Measurements from ENCODE around the gene CDK3. TPM values are rescaled to one million over a fixed set of nuclear protein-coding genes. Genes with fewer than 3 reads are reported as not detected.
"Not testable (repeated sequence)": the region's sequence is repeated elsewhere in the genome, so short reads cannot be mapped to it uniquely, and the experiment has no call there.

The CDK3 gene
- total RNA-seq, 1 experiment from 2014 or later = 3.5 TPM

- no peak for DNase-seq (ENCODE audit: low read depth)
Observed at GRCh38 chr17:76036497-76037261, 36.0 kb downstream of the CDK3 start.

- DNase-seq (ENCODE audit: low read depth) = no peak
Observed at GRCh38 chr17:76038050-76038449, 37.4 kb downstream of the CDK3 start.

DNA sequence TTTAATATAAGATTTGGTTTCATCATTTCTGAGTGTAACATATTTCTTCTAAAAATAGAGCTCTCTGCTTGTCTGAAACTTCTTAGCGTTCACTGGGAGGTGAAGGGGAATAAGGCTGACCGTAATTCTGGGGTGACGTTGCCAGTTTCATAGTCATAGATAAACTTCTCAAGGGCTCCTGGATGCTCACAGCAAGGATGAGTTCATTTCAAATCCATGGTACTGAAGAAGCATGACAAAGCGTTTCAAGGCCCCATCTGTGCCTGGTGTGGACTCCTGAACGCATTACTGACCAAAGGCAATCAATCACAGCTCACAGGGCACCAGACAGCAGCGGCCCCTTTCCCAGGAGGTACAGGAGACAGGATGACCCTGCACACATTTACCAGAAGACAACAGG, 38.5 kb downstream of the CDK3 start:
- no peak for DNase-seq (ENCODE audit: low read depth)

- DNase-seq (ENCODE audit: low read depth) = no peak
Observed at GRCh38 chr17:76040376-76040775, 39.7 kb downstream of the CDK3 start.

- not testable (repeated sequence) for DNase-seq (ENCODE audit: low read depth)
Observed at GRCh38 chr17:76042868-76043267, 42.2 kb downstream of the CDK3 start.

GRCh38 chr17:76044475-76045007, 43.9 kb downstream of the CDK3 start:
- DNase-seq (ENCODE audit: low read depth) = not testable (repeated sequence)

- DNase-seq (ENCODE audit: low read depth) = no peak
Observed at GRCh38 chr17:76046064-76046463, 45.4 kb downstream of the CDK3 start.

- DNase-seq (ENCODE audit: low read depth) = no peak
Observed at GRCh38 chr17:76048025-76048605, 47.5 kb downstream of the CDK3 start.

GRCh38 chr17:76048711-76049110, 48.1 kb downstream of the CDK3 start:
- DNase-seq (ENCODE audit: low read depth) = peak; percentile 89

GRCh38 chr17:76049239-76049638, 48.6 kb downstream of the CDK3 start:
- no peak for DNase-seq (ENCODE audit: low read depth)

- no peak for DNase-seq (ENCODE audit: low read depth)
Observed at GRCh38 chr17:76049836-76050537, 49.3 kb downstream of the CDK3 start.

- no peak for DNase-seq (ENCODE audit: low read depth)
Observed at GRCh38 chr17:76050538-76051467, 50.1 kb downstream of the CDK3 start.

DNA sequence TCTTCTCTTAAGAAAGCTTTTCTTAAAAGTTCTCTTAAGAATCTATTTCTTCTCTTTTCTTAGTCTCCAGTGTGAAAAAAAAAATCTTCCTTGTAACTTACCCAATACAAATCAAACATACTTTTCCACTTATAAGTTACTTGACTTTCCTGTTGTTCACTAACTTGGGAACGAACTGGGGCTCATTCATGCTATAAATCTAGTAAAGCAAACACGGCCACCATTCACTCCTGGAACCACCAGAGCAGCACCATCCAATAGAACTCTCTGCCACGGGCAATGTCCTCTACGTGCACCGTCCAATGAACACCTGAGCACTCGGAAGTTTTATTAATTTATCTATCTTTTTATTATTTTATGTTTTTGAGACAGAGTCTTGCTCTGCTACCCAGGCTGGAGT, 50.9 kb downstream of the CDK3 start:
- DNase-seq (ENCODE audit: low read depth) = no peak

DNA sequence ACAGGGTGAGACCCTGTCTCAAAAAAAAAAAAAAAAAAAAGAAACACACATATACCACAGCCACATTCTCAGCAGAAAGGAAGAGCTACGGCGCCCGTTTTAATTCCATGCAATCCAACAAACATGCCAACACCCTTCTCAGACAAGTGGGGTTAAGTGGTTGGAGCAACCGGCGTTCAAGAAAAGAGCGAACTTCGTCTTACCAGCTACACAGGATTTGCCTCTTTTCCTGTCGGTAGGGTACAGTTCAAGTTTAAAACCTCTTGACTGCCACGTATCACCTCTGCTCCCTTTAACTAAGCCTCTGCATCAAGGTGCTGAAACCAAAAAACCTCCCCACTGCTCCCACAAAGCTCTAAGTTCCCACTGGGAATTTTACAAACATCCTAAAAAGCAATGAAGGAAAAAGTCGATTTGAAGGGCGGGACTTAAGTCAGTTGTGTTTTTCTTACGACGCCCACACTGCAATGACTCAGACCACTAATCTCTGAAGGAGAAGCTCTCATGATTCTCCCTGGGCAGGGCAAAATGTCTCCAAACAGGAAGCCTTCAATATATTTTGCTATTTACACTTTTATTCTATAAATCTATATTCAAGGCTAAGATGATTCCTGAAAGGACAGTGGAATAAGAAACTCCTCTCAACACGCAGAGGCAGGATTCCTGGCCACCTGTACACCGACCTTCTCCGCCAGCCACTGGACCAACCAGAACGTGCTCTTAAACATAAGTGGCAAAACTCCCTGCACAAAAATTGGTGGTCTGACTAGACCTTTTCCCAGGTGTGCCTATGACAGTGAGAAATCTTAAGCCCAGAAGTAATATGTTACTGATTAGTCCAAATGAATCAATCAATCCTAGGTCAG, 52.8 kb downstream of the CDK3 start:
- peak; percentile 39 for DNase-seq (ENCODE audit: low read depth)

DNA sequence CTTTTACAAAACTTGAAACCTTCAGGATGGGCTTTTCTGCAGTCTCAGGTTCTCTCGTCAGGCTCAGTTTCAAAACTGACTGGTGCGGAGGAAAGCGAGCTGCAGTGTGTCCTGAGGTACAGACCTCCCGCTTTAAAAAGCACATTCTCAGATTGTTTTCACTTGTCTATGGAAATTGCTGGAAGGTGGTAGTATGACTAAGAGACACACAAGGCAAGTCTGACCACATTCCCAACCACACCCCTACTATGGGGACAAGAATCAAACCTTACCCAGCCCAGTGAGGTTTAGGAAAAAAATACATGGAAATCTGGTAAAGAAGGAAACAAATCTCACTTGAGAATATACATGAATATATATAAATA, 53.4 kb downstream of the CDK3 start:
- peak; percentile 63 for DNase-seq (ENCODE audit: low read depth)

Other genes starting within 250 kb of the CDK3 start
- 33.5 and 37.1 TPM in 2 replicates for gene GALK1, start 235.7 kb upstream of the CDK3 start, total RNA-seq (2014; rRNA removed; shearing (Covaris generic))
- 26.3 and 26.8 TPM in 2 replicates for gene UNK, start 216.0 kb upstream of the CDK3 start, total RNA-seq (2014; rRNA removed; shearing (Covaris generic))
- 2.7 TPM in 2 replicates for gene UNC13D, start 156.5 kb upstream of the CDK3 start, total RNA-seq (2014; rRNA removed; shearing (Covaris generic))
- 26.1 and 38.3 TPM in 2 replicates for gene WBP2, start 145.5 kb upstream of the CDK3 start, total RNA-seq (2014; rRNA removed; shearing (Covaris generic))
- gene TRIM47, start 122.3 kb upstream of the CDK3 start, total RNA-seq (2014; rRNA removed; shearing (Covaris generic)) = 22.7 and 26.6 TPM in 2 replicates
- gene TRIM65, start 103.9 kb upstream of the CDK3 start, total RNA-seq (2014; rRNA removed; shearing (Covaris generic)) = 36.0 and 36.9 TPM in 2 replicates
- gene MRPL38, start 96.0 kb upstream of the CDK3 start, total RNA-seq (2014; rRNA removed; shearing (Covaris generic)) = 63.8 and 66.9 TPM in 2 replicates
- gene FBF1, start 59.8 kb upstream of the CDK3 start, total RNA-seq (2014; rRNA removed; shearing (Covaris generic)) = 9.5 and 10.8 TPM in 2 replicates
- 17.6 and 23.0 TPM in 2 replicates for gene ACOX1, start 21.7 kb upstream of the CDK3 start, total RNA-seq (2014; rRNA removed; shearing (Covaris generic))
- gene TEN1, start 21.6 kb upstream of the CDK3 start, total RNA-seq (2014; rRNA removed; shearing (Covaris generic)) = 23.8 and 32.8 TPM in 2 replicates
- 0.03 TPM in 1 of 2 replicates, not detected in the other for gene EVPL, start 26.5 kb downstream of the CDK3 start, total RNA-seq (2014; rRNA removed; shearing (Covaris generic))
- 30.5 and 55.3 TPM in 2 replicates for gene SRP68, start 71.7 kb downstream of the CDK3 start, total RNA-seq (2014; rRNA removed; shearing (Covaris generic))
- gene GALR2, start 73.9 kb downstream of the CDK3 start, total RNA-seq (2014; rRNA removed; shearing (Covaris generic)) = 0.18 TPM in 1 of 2 replicates, not detected in the other
- 0.06 and 0.10 TPM in 2 replicates for gene ZACN, start 78.3 kb downstream of the CDK3 start, total RNA-seq (2014; rRNA removed; shearing (Covaris generic))
- 78.6 and 82.7 TPM in 2 replicates for gene EXOC7, start 102.9 kb downstream of the CDK3 start, total RNA-seq (2014; rRNA removed; shearing (Covaris generic))
- not detected in 2 replicates for gene FOXJ1, start 140.4 kb downstream of the CDK3 start, total RNA-seq (2014; rRNA removed; shearing (Covaris generic))
- 0.10 and 0.23 TPM in 2 replicates for gene RNF157, start 239.6 kb downstream of the CDK3 start, total RNA-seq (2014; rRNA removed; shearing (Covaris generic))

All from HT1080 (cell line).